Sigmoid colon (tissue), 7 donors: ENCODE results near the gene PCDHGA9. TPM values are rescaled to one million over a fixed set of nuclear protein-coding genes. Genes with fewer than 3 reads are reported as not detected.

ENCODE experiments used
- DNase-seq: peaks from one replicate; pipeline ENCODE4 v3.0.0-alpha.2; 2019
- H3K27ac ChIP-seq, 4 donors: fragments of 200-600 bp; sonication (generic); one replicate each; pipeline ENCODE4 v1.5.1; 2016 to 2019; ENCODE audit warnings: mild to moderate bottlenecking in 1 of 4
- H3K27me3 ChIP-seq, 3 donors: fragments of 200-600 bp; sonication (generic); one replicate each; pipeline ENCODE4 v1.5.1; 2019; ENCODE audit warnings: mild to moderate bottlenecking in 1 of 3
- H3K36me3 ChIP-seq, 4 donors: fragments of 200-600 bp; sonication (generic); one replicate each; pipeline ENCODE4 v1.5.1; 2016 to 2019
- H3K4me1 ChIP-seq, 4 donors: fragments of 200-600 bp; sonication (generic); one replicate each; pipeline ENCODE4 v1.5.1; 2017 to 2019
- H3K4me3 ChIP-seq, 4 donors: fragments of 200-600 bp; sonication (generic); one replicate each; pipeline ENCODE4 v1.5.1; 2017 to 2019; ENCODE audit warnings: mild to moderate bottlenecking in 2 of 4, moderate library complexity in 1 of 4
- H3K9me3 ChIP-seq, 4 donors: fragments of 200-600 bp in 3 of 4; sonication (generic) in 3 of 4; one replicate each; pipeline versions ENCODE4 v1.5.1 to v1.6.1; 2013 to 2019
- EP300 ChIP-seq, 4 donors: sonication (generic); formaldehyde crosslinking; IDR thresholded peaks; one replicate each; pipeline ENCODE4 v1.6.1; 2017; ENCODE audit warnings: antibody characterized with exemption in 4 of 4
- POLR2A ChIP-seq, 2 donors: fragments of 450-650 bp; IDR thresholded peaks; one replicate each; pipeline ENCODE4 v1.6.1; 2016; ENCODE audit warnings: antibody characterized with exemption in 2 of 2, mild to moderate bottlenecking in 2 of 2, moderate library complexity in 2 of 2
- POLR2AphosphoS5 ChIP-seq, 4 donors: sonication (generic); formaldehyde crosslinking; IDR thresholded peaks; one replicate each; pipeline ENCODE4 v1.6.1; 2017; ENCODE audit warnings: antibody characterized with exemption in 4 of 4
- WGBS, 2 donors: extraction: QIAGEN DNeasy Blood & Tissue Kit; methylation state at CpG; one replicate each; pipeline ENCODE4 v1.1.7; 2013; 5-methylcytosine and 5-hydroxymethylcytosine counted together
- intact Hi-C: fragments of 100-400 bp; cut with DNase I; formaldehyde crosslinking; loops from one replicate; pipeline ENCODE4 v1.15.1; 2023
- polyA plus RNA-seq, 3 donors: library from polyadenylated mRNA; stranded (reverse); fragments of 200-250 nt; gene quantifications; one replicate each; pipeline ENCODE4 v1.2.3, GENCODE V29; 2013
- total RNA-seq, 4 donors: library from RNA; depleted of rRNA; stranded (reverse); fragments of >200 nt; gene quantifications; one replicate each; pipeline ENCODE4 v1.1.0, GENCODE V29; 2016
- TF ChIP-seq, protein P1 (sequence below), 4 experiments: fragments of 450-650 bp in 3 of 4; fragments of 200-600 bp in 1 of 4; IDR thresholded peaks; one replicate each; pipeline ENCODE4 v1.5.1; 2016 to 2019; ENCODE audit warnings: antibody characterized with exemption in 4 of 4, mild to moderate bottlenecking in 3 of 4, moderate library complexity in 2 of 4
- donor health status: healthy with polysubstance abuse.
- donor health status: Bipolar disorder and iron deficiency.
- donor health status: healthy.

The PCDHGA9 gene
- total RNA-seq = 10 to 100 TPM in 3 of 4 donors, 1 to 10 TPM in 1; 7.5 to 15.8 (median 11.3) TPM
- polyA plus RNA-seq = under 1 TPM in 1 of 3 donors, not detected in 2; 0.79 TPM

DNA sequence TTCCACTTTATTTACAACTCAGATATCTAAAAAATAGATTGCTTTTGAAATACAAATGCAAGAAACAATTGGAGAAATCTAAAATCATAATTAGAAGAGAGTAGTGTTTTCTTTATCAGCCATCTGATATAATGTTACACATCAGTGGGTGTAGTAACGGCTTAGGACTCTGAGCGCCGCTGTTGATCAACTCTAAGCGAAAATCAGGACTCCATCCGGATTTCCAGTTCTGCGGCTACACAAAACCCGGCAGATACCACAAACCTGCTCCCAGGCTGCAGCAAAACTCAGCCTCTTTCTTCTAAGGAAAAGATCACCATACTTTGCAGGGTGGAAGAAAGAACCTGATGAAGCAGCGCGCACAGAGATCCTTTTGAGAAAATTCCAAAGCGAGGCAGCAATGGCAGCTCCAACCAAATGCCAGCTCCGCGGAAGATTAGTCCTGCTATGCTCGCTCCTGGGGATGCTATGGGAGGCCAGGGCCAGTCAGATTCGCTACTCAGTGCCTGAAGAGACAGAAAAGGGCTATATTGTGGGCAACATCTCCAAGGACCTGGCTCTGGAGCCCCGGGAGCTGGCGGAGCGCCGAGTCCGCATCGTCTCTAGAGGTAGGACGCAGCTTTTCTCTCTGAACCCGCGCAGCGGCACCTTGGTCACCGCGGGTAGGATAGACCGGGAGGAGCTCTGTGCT is at the start of gene PCDHGA9:
TSS of gene PCDHGA9 (plus strand) at position 226 of the 691 bp plus-strand sequence. CDS start at position 401, 175 bp downstream.
- no peaks in the 10 kb centered on the region for H3K4me1 ChIP-seq
- 20 to 51% methylated on average over 27 of the region's 27 CpGs for WGBS, 2 donors
- peaks cover 0 to 5% (median 0%) of the 10 kb centered on the region in 4 donors for H3K36me3 ChIP-seq
- TF ChIP-seq POLR2A (IDR thresholded peaks at IDR 0.05) = no peak
- no peak for TF ChIP-seq POLR2AphosphoS5 (IDR thresholded peaks at IDR 0.05)
- TF ChIP-seq, protein P1, sequence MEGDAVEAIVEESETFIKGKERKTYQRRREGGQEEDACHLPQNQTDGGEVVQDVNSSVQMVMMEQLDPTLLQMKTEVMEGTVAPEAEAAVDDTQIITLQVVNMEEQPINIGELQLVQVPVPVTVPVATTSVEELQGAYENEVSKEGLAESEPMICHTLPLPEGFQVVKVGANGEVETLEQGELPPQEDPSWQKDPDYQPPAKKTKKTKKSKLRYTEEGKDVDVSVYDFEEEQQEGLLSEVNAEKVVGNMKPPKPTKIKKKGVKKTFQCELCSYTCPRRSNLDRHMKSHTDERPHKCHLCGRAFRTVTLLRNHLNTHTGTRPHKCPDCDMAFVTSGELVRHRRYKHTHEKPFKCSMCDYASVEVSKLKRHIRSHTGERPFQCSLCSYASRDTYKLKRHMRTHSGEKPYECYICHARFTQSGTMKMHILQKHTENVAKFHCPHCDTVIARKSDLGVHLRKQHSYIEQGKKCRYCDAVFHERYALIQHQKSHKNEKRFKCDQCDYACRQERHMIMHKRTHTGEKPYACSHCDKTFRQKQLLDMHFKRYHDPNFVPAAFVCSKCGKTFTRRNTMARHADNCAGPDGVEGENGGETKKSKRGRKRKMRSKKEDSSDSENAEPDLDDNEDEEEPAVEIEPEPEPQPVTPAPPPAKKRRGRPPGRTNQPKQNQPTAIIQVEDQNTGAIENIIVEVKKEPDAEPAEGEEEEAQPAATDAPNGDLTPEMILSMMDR (IDR thresholded peaks at IDR 0.05) = no peak
- TF ChIP-seq EP300 (IDR thresholded peaks at IDR 0.05) = no peak
- H3K4me3 ChIP-seq = peak within 1 kb of the TSS in 3 of 4 donors; percentile 19 to 23 (median 21)
- H3K9me3 ChIP-seq = peaks cover 36 to 89% (median 79%) of the 10 kb centered on the region in 4 donors
- no peaks in the 10 kb centered on the region for H3K27me3 ChIP-seq
- DNase-seq = no peak
- intact Hi-C loops = no loop called here
- no peak within 1 kb of the TSS for H3K27ac ChIP-seq

DNA sequence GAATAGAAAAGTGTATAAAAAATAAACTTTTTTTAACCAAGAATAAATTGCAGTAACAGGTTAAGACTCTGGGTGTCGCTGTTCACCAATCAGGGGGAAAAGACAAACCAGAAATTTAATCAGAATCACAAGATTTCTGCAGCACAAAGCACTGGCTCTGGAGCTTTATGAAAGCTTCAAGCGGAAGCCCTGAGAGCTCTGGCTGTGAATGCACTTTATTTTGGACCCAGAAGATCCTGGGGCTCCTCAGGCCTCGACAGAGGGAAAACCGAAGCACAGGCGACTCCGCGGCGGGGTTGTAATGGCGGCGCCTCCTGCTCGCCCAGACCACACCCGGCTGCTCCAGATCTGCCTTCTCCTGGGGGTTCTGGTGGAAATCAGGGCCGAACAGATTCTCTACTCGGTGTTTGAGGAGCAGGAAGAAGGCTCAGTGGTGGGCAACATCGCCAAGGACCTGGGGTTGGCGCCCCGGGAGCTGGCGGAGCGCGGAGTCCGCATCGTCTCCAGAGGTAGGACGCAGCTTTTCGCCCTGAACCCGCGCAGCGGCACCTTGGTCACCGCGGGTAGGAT is 47.6 kb upstream of the PCDHGA9 start, which contains the start of gene PCDHGA4:
TSS of gene PCDHGA4 (plus strand) at position 122 of the 570 bp plus-strand sequence. CDS start at position 209, 87 bp downstream.
- Histone ChIP-seq H3K36me3 (no peaks in the 10 kb centered on the region), H3K4me1 (no peaks in the 10 kb centered on the region), H3K27ac (peak within 1 kb of the TSS in 1 of 4 donors; percentile 30), H3K4me3 (peak within 1 kb of the TSS; percentile 11 to 42 (median 29)), H3K9me3 (peaks cover 30 to 84% (median 60%) of the 10 kb centered on the region in 4 donors), H3K27me3 (peaks cover 0 to 30% (median 0%) of the 10 kb centered on the region in 3 donors)
- no peak for DNase-seq
- intact Hi-C loops = no loop called here
- 20 to 55% methylated on average over 29 of the region's 29 CpGs for WGBS, 2 donors
- TF ChIP-seq, protein P1 (IDR thresholded peaks at IDR 0.05) = peak in 2 of 4 experiments; percentile 11 to 39
- TF ChIP-seq POLR2AphosphoS5 (IDR thresholded peaks at IDR 0.05) (no peak), EP300 (IDR thresholded peaks at IDR 0.05) (no peak), POLR2A (IDR thresholded peaks at IDR 0.05) (no peak)

DNA sequence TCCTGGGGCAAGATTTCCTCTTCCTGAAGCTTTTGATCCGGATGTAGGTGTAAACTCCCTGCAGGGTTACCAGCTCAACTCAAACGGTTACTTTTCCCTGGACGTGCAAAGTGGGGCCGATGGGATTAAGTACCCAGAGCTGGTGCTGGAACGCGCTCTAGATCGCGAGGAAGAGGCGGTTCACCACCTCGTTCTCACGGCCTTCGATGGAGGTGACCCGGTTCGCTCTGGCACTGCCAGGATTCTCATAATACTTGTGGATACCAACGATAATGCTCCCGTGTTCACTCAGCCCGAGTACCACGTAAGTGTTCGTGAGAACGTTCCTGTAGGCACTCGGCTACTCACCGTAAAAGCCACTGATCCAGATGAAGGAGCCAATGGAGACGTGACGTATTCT is 46.9 kb upstream of the PCDHGA9 start:
- Histone ChIP-seq H3K9me3 (peaks cover 37 to 84% (median 63%) of the 10 kb centered on the region in 4 donors), H3K4me1 (no peaks in the 10 kb centered on the region), H3K27ac (no peak overlapping the region), H3K4me3 (peak overlapping the region in 2 of 4 donors; percentile 31 to 42), H3K27me3 (peaks cover 0 to 25% (median 0%) of the 10 kb centered on the region in 3 donors), H3K36me3 (no peaks in the 10 kb centered on the region)
- no peak for DNase-seq
- intact Hi-C loops = no loop called here
- 54 to 78% methylated on average over 24 of the region's 24 CpGs for WGBS, 2 donors
- TF ChIP-seq, protein P1 (IDR thresholded peaks at IDR 0.05) = no peak
- no peak for TF ChIP-seq POLR2A (IDR thresholded peaks at IDR 0.05)
- TF ChIP-seq POLR2AphosphoS5 (IDR thresholded peaks at IDR 0.05) = no peak

DNA sequence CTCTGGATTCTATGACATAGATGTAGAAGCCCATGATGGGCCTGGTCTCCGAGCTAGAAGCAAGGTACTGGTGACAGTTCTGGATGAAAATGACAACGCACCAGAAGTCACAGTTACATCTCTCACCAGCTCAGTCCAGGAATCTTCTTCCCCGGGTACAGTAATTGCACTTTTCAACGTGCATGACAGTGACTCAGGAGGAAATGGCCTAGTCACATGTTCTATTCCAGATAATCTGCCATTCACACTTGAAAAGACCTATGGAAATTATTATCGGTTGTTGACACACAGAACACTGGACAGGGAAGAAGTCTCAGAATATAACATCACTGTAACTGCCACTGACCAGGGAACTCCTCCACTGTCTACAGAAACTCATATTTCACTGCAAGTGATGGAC is 46.4 kb upstream of the PCDHGA9 start:
- Histone ChIP-seq H3K9me3 (peaks cover 41 to 84% (median 63%) of the 10 kb centered on the region in 4 donors), H3K36me3 (no peaks in the 10 kb centered on the region), H3K27me3 (peaks cover 0 to 20% (median 0%) of the 10 kb centered on the region in 3 donors), H3K4me3 (no peak overlapping the region), H3K4me1 (no peaks in the 10 kb centered on the region), H3K27ac (no peak overlapping the region)
- intact Hi-C loops = no loop called here
- 72 to 73% methylated on average over 5 of the region's 5 CpGs for WGBS, 2 donors
- TF ChIP-seq EP300 (IDR thresholded peaks at IDR 0.05) (no peak), POLR2AphosphoS5 (IDR thresholded peaks at IDR 0.05) (no peak), POLR2A (IDR thresholded peaks at IDR 0.05) (no peak)
- TF ChIP-seq, protein P1 (IDR thresholded peaks at IDR 0.05) = no peak
- no peak for DNase-seq
